Measurements from ENCODE around the gene SYNGR1. TPM values are rescaled to one million over a fixed set of nuclear protein-coding genes. Genes with fewer than 3 reads are reported as not detected.
"Not testable (repeated sequence)": the region's sequence is repeated elsewhere in the genome, so short reads cannot be mapped to it uniquely, and the experiment has no call there.

SYNGR1 gene
- total RNA-seq, 1 donor: 14.2 TPM

DNA sequence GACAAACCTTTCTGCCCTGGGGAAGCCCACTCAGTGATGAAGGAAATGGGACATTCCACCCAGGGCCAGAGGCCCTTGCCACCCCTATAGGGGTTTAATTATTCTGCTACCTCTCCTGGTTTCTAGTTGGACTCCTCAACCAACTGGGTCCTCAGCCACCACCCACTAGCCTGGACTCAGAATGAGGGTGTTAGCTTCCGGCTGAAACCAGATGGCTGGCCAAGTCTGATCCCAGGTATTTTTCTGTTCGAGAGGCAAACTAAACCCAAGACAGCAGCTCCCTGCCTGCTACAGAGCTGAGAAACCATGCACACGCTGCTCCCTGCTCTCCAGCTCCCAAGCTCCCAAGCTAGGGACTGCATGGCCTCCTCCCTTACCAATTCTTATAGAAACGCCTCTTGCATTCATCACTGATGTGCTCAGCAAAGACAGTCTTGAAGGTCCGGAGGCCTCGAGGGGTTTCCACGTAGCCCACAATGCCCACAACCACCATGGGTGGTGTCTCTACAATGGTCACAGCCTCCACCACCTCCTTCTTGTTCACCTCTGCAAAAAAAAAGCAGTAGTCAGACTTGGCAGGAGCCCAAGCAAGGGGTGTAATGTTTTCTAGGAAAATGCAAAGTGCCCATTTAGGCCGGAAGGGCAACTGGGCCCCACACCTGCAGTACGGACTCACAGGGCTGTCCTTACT lies 32.6 kb upstream of the SYNGR1 start:
- H3K4me3 ChIP-seq (ENCODE audit: low read depth, low read length): peak overlapping the region; percentile 90
- DNase-seq (ENCODE audit: low read depth): no peak
- TF ChIP-seq, protein P1, sequence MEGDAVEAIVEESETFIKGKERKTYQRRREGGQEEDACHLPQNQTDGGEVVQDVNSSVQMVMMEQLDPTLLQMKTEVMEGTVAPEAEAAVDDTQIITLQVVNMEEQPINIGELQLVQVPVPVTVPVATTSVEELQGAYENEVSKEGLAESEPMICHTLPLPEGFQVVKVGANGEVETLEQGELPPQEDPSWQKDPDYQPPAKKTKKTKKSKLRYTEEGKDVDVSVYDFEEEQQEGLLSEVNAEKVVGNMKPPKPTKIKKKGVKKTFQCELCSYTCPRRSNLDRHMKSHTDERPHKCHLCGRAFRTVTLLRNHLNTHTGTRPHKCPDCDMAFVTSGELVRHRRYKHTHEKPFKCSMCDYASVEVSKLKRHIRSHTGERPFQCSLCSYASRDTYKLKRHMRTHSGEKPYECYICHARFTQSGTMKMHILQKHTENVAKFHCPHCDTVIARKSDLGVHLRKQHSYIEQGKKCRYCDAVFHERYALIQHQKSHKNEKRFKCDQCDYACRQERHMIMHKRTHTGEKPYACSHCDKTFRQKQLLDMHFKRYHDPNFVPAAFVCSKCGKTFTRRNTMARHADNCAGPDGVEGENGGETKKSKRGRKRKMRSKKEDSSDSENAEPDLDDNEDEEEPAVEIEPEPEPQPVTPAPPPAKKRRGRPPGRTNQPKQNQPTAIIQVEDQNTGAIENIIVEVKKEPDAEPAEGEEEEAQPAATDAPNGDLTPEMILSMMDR (IDR thresholded peaks at IDR 0.05; ENCODE audit: insufficient read depth, low read length): no peak

DNA sequence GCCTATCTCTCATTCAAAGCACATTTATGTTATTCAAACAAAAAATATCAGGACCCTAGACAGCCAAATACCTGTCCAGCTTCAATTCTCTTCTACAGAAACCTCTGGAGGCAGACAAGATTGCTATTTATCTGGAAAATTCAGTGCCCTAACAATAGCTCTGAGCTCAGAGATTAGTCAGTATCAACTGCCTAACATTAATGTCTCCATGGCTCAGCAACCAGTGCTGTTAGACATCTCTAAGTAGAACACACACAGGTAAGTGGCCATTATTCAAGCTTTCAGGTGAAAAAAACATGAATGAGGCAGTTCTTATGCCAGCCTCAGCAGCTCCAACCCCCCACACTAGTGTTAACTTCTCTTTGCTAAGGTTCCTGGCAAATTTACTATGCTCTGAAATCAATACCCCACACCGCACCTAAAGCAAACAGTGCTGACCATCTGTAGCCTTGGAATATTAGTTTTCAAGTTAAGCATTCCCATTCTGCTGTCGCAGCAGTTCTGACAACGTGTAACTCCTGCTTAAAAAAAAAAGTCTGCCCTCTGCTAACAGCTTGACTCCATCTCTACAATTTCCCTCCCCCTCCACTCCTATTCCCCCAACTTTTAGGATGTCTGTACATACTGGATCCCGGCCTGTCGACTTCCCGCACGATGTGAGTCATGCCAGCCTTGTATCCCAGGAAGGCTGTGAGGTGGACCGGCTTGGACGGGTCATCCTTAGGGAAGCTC lies 31.9 kb upstream of the SYNGR1 start:
- DNase-seq (ENCODE audit: low read depth): peak; percentile 67
- peak overlapping the region; percentile 90 for H3K4me3 ChIP-seq (ENCODE audit: low read depth, low read length)
- TF ChIP-seq, protein P1 (IDR thresholded peaks at IDR 0.05; ENCODE audit: insufficient read depth, low read length): no peak

DNA sequence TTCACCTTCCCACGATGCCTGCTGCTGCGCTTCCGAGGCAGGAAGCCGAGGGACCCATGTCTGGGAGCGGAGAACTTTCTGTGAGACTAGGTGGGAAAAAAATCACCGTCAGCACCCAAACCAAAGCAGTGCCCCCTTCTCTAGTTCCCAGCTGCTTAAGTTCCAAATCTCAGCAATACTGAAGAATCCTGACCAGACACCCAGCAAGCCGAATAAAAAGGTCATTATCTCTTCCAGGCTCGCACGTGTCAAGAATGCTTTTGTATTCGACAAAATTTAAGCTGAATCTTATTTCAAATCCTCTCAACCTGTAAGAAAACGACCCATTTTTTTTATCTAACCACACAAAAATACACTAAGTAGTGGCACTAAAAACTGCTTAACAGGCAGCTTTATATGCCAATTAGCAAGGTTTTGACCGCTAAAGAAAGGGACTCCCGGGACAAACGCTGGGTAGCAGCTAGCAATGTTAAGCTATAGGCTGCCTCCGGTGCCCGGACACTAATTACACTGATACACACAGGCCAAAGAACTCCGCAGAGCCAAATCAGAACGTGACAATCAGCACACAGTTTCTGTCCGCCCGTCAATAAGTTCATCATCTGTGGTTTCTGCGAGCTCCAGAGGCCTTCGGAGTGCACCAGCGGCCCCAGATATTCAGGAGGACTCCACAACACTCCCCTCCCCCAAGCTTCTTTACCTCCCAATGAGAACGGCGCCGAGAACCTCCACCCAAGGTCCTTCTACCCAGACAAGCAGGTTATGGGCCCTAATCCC lies 31.1 kb upstream of the SYNGR1 start:
- TF ChIP-seq, protein P1 (IDR thresholded peaks at IDR 0.05; ENCODE audit: insufficient read depth, low read length): no peak
- H3K4me3 ChIP-seq (ENCODE audit: low read depth, low read length): peak overlapping the region; percentile 90
- no peak for DNase-seq (ENCODE audit: low read depth)

DNA sequence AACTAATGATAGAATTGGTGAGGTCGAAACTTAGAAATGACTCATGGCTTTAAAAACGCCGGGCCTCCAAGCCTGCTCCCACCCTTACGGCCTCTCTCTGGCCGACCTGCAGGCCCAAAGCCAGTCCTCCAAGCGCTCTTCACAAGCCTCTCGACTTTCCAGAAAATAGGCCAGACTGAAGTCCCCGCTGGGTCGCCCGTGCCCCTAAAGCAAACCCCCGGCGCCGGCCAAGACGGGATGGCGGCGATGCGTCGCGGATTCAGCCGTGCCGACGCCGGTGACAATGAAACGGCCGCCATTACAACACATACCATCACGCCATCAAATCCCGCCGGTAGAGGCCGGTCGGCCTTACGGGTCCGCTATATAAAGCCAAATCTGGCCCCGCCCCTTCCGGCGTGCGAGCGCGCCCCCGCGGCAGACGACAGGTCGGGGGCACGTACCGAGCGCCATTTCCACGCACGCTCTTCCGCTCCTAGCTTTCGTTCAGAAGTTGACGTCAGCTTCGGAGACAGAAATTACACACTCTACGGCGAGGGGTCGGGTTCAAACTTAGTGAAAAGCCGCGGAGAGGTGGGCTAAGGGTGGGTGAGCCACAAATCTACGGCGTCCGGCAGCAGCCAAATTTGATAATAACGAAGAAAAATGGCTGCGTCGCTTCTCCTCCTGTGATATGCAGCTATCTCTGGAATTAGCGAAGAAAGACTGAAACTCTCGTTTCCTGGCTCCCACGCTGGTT lies 30.3 kb upstream of the SYNGR1 start, which contains the start of gene RPL3:
Gene RPL3, minus strand, starts transcription at position 340 of the 739 bp plus-strand sequence. Its CDS starts 26 bp downstream, at position 314.
- DNase-seq (ENCODE audit: low read depth): peak; percentile 99
- TF ChIP-seq, protein P1 (IDR thresholded peaks at IDR 0.05; ENCODE audit: insufficient read depth, low read length): peak; percentile 30
- peak within 1 kb of the TSS; percentile 90 for H3K4me3 ChIP-seq (ENCODE audit: low read depth, low read length)

DNA sequence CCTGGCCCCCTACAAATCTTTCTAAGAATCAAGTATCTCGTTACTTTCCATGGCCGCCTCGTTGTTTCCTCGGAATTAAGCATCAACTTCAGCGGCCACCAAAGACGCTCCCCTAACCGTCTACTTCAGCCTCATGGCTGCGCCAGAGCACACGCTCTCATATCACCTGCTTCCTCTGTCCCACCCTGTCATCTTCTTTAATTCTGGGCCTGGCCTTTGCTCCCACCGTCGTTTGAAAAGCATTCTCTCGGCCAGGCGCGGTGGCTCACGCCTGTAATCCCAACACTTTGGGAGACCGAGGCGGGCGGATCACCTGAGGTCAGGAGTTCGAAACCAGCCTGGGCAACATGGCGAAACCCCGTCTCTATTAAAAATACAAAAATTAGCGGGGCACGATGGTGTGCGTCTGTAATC lies 29.2 kb upstream of the SYNGR1 start:
- not testable (repeated sequence) for H3K4me3 ChIP-seq (ENCODE audit: low read depth, low read length); DNase-seq (ENCODE audit: low read depth)

DNA sequence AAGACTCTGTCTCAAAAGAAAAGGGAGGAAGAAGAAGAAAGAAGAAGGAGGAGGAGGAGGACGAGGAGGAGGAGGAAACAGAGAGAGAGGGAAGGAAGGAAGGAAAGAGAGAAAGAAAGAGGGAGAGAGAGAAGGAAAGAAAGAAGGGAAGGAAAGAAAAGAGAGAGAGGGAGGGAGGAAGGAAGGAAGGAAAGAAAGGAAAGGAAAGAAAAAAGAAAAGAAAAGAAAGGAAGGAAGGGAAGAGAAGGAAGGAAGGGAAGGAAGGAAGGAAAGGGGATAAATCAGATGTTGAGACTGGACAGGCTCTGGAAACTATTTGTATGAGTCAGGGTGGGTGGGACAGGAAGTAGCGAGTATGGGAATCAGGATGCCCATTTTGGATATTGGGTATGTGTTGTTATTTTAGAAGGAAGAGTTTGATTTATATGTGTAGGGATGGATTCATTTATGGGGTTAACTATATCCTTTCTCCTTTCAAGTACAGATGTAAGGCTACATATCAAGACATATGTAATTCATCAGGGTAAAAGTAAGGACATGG lies 24.3 kb upstream of the SYNGR1 start:
- no peak for DNase-seq (ENCODE audit: low read depth)
- TF ChIP-seq, protein P1 (IDR thresholded peaks at IDR 0.05; ENCODE audit: insufficient read depth, low read length): no peak
- H3K4me3 ChIP-seq (ENCODE audit: low read depth, low read length): no peak overlapping the region
